NOMO-1 treated with dmso at 0.1 percent for 144 hours (cell line): ENCODE data around the gene CCDC192.
"Not testable (repeated sequence)": the region's sequence is repeated elsewhere in the genome, so short reads cannot be mapped to it uniquely, and the experiment has no call there.

Source experiments
- DNase-seq: peaks from one replicate; lab custom pipeline; 2025; ENCODE audit not compliant: unreplicated experiment; lab: John Stamatoyannopoulos, UW

The CCDC192 gene

GRCh38 chr5:127697894-127698600 is 5.1 kb upstream of the CCDC192 start:
- no peak for DNase-seq

DNA sequence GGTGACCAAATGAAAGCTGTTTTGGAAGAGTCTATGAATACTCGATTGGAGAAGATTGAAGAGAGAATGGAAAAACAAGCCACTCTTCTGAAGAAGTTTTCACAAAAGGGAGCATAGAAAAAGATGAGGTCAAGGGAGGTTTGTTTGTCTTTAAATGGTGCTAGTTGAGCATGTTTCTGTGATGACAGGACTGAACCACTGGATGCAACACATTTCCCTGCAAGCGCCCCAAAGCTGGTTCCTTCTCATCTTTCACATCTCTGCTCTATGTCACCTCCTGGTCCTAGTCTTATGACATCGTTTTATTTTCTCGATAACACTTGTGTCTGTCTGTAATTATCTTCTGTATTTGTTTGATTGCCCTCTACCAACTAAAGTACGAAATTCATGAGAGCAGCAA is 3.8 kb upstream of the CCDC192 start:
- no peak for DNase-seq

DNA sequence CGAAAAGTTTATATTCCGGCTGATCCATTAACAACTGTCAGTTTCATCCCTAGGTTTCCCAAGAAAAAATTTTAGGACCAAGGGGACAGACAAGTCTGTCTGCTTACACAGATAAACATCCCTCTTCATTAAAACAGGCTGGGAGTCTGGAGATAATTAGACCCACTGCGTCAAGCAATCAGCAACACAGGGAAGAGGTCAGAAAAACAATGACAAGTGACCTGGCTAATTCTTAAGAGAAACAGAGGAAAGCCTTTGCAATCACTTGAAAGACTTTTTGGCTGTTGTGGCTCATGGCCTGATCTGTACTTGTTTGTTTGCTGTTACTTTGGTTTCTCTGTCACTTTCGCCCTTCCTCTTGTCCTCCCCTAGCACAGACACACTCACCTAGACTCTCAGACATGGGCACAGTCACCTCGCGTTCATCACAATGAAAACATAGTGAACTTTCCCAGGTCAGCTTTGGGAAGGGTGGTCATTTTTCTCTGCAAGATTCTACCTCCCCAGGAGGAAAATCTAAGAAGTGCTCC is 2.9 kb upstream of the CCDC192 start:
- DNase-seq, result no peak

GRCh38 chr5:127702434-127702833 is 757 bp upstream of the CCDC192 start:
- no peak for DNase-seq

DNA sequence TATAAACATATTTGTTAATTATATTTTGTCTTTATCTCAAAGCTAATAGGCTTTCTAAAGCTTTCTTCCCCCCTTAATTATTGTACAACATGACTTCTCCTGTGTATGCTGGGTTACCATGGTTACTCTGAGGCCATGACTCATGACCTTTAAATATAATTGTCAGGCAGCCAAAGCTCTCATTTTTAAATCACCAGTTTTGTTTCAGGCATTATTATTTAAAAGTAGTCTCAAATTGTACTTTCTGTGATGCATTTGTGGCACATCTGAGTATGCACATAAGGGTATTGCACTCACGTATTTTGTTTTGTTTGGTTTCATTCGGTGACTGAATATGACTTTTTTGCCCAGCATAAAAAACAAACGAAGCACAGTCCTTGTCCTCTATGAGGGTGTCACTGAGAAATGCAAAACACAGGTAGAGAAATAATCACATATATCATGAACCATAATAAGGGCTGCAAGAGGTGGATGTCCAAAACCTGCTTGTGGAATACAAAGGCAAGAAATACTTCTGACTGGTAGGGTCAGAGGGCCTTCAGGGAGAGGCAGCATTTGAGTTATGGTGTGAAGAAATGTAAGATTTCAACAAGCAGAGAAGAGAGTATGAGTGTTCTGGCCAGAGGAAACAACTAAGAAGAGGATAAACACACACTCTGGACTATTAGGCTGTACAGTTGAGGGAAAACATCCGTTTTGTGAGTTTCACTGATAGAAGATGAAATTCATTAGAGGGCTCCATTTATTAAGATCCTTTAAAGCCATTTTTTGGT is 2.1 kb downstream of the CCDC192 start:
- DNase-seq, result no peak

DNA sequence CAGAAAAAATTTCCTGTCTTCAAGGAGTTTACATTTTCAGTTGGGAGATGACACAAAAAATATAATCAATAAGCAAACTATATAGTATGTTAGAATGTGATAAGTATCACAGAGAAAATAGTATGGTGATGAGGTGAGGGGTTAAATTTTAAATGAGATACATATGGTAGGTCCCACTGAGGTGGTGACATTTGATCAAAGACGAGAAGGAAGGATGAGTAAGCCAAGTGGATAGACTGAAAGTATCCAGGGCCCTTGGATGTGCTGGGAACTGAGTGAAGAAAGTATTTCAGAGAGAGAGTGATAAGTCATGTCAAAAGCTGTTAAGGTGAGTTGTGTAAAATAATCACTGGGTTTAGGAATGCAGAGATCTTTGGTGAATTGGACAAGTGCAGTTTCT is 3.5 kb downstream of the CCDC192 start:
- DNase-seq, result no peak

DNA sequence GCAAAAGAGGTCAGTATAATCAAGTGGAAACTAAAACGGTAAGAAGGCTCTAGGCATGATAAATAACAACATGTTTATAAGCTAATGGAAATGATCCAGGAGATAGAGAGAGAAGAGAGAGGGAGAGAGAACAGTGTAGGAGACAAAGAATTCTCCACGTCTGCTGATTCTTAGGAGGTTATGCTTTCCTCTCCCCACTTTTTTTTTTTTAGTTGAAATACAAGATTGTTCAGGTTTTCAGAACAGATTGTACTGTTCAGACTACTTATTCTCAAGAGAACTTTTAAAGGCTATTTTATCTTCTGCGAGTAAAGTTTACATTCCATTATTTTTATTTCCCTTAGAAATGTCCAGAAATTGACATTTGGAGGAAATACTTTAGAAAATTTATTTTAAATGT is 4.0 kb downstream of the CCDC192 start:
- no peak for DNase-seq

DNA sequence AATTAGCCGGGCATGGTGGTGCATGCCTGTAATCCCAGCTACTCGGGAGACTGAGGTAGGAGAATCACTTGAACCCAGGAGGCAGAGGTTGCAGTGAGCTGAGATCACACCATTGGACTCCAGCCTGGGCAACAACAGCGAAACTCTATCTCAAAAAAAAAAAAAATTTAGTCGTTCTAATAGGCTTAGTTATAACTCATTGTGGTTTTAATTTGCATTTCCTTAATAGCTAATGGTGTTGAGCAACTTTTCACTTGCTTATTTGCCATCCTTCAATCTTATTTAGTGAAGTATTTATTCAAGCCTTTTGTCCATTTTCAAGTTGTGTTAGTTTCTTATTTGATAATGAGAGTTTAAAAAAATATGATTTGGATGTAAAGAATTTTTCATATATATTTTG is 9.9 kb downstream of the CCDC192 start:
- DNase-seq, result not testable (repeated sequence)

GRCh38 chr5:127718181-127718580 is 15.0 kb downstream of the CCDC192 start:
- DNase-seq, result no peak

DNA sequence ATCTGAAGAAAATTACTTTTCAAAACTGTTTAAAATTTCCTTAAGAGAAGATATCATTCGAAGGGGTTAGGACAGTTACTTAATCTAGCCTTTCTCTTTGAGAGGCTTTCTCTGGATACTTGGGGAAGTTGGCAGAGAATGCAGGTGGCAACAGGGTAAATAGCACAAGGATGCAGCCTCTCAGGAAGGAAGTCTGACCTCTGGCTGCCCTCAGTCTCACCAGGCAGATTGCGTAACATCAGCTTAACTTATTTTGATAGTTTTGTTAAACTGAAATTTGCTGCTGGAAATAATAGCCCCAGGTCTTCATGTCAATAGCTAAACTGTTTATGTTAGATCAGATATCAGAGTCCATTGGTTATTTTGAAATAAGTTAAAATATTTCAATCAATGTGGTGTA is 20.4 kb downstream of the CCDC192 start:
- DNase-seq, result peak; percentile 29

DNA sequence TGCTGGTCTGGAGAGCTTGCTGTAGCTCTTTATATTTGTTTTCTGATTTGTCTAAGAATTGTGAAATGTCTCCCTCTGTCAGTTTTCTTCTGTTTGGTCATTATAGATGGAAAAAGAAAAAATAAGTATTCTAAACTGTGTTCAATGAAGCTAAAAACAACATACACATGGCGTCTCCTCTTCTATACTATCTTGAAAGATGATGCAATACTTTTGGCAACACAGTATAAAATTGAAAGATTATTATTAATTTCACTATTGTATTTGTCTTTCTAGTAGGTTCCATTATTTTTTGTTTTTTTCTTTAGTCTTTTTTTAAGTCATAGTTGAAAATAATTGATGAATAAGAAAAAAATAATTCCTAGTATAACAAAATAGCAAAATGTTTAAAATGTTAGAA is 22.5 kb downstream of the CCDC192 start:
- DNase-seq, result no peak

- DNase-seq, result no peak
Observed at GRCh38 chr5:127732963-127733362, 29.8 kb downstream of the CCDC192 start.

- not testable (repeated sequence) for DNase-seq
Observed at GRCh38 chr5:127739348-127739747, 36.2 kb downstream of the CCDC192 start.

GRCh38 chr5:127739807-127740384 is 36.7 kb downstream of the CCDC192 start:
- no peak for DNase-seq

DNA sequence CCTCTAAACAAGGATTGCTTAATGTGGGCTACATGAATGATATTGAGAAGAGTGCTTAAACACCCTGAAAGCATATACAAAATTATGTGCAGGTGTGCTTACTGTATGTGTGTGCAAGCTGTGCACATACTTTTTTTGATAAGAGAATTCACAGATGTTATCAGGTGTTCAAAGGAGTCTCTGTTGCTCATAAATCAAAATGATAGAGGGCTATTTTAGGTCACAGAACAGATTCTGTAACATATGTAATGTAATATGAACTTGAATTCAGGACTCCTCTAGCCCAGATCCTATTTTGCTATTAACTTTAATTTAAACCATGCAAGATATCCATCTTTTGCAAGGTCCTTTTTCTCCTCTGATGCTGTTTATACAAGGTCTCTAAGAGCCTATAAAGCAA is 38.2 kb downstream of the CCDC192 start:
- no peak for DNase-seq

DNA sequence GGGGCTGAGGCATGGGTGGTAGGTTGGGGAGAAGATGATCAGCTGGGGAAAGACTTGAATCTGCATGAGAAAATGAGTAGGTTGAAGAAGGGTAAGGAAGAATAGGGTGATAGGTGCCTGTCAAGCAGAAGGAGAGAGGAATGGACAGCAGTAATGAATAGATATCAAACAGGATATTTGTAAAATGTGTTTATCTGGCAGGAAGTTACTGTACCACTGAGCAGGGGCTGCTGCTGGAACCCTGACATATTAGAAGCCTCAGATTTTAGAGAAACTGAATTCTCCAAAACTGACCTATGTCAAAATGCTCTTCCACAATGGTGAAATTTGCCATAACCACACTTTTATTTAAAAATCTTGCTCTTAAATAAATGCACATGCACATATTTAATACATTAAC is 41.0 kb downstream of the CCDC192 start:
- DNase-seq, result no peak

DNA sequence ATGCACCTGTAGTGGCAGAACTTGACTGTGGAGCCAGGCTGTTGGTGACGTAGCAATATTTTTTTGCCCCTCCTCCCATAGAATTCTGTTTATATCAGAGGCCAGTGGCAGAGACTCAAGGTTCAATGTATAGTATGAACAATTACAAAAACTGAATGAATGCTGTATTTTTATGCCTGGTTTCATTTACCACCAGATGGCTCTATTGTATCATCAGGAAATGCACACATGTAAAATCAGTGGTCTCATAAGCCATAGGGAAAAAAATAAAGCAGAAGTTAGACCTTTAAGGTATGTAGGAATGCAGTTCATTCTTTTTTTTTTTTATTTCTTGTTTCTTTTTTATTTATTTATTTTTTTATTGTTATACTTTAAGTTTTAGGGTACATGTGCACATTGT is 43.6 kb downstream of the CCDC192 start:
- no peak for DNase-seq

GRCh38 chr5:127752503-127753265 is 49.5 kb downstream of the CCDC192 start:
- not testable (repeated sequence) for DNase-seq

DNA sequence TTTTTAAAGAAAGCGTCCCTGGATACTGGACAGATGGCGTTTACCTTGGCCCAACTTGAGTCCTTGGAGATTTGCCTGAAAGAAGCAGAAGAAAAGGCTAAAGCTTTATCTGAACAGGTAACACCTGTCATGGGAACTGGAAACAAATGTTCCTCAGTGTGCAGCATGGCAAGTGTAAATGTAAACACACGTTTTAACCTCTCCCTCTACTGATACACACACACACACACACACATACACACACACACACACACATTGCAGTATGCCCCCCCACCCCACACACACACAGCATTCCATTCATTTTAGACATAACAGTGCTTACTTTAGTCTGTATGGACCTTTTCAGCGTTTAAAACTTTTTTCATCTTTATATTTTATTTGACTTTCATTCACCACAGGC is 51.1 kb downstream of the CCDC192 start:
- no peak for DNase-seq

GRCh38 chr5:127754706-127755105 is 51.5 kb downstream of the CCDC192 start:
- no peak for DNase-seq

DNA sequence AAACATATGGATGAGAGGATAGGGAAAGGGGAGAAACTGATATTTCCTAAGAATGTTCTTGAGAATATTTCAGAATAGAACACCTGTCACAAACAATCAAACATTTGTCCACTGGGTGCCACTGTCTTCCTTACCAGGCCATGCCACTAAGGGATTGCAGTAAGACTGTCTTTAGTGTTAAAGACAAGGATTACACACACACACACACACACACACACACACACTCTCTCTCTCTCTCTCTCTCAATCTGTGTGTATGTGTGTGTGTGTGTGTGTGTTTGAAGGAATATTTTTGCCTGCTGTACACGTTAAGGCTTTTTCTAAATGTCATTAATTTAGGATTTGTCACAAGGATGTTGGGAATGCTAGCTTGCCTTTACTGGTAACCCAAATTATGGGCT is 54.4 kb downstream of the CCDC192 start:
- peak; percentile 6 for DNase-seq
